Fibroblast of gingiva (primary cell): ENCODE results near the gene ZNF518A.

Experiments used
- DNase-seq: peaks from one replicate; pipeline ENCODE4 v3.0.0-alpha.2; 2011; ENCODE audit warnings: low read depth

ZNF518A gene

GRCh38 chr10:96129387-96130325 lies at the start of gene ZNF518A:
ZNF518A (plus strand) TSS chr10:96130297; CDS start chr10:96156323, 26,026 bp downstream.
- DNase-seq, result peak; percentile 100

- no peak for DNase-seq
These were observed 47.9 kb upstream of the ZNF518A start for GRCh38 chr10:96082153-96082552.

GRCh38 chr10:96082748-96083147 lies 47.3 kb upstream of the ZNF518A start:
- no peak for DNase-seq

- DNase-seq, result no peak
These were observed 41.0 kb upstream of the ZNF518A start for GRCh38 chr10:96089116-96089515.

GRCh38 chr10:96089670-96090462 lies 40.2 kb upstream of the ZNF518A start:
- DNase-seq, result peak; percentile 99

GRCh38 chr10:96090463-96090800 lies 39.7 kb upstream of the ZNF518A start:
- no peak for DNase-seq

- no peak for DNase-seq
These were observed 36.9 kb upstream of the ZNF518A start for GRCh38 chr10:96092999-96093767.

- no peak for DNase-seq
These were observed 36.1 kb upstream of the ZNF518A start for GRCh38 chr10:96093948-96094347.

GRCh38 chr10:96096958-96097357 lies 33.1 kb upstream of the ZNF518A start:
- no peak for DNase-seq

GRCh38 chr10:96097865-96098264 lies 32.2 kb upstream of the ZNF518A start:
- DNase-seq, result no peak

- DNase-seq, result no peak
These were observed 22.5 kb upstream of the ZNF518A start for GRCh38 chr10:96107623-96108038.

- DNase-seq, result no peak
These were observed 17.6 kb upstream of the ZNF518A start for GRCh38 chr10:96112531-96112930.

GRCh38 chr10:96118604-96119450 lies 11.3 kb upstream of the ZNF518A start:
- DNase-seq, result no peak

- no peak for DNase-seq
These were observed 7.3 kb upstream of the ZNF518A start for GRCh38 chr10:96122824-96123223.

- peak; percentile 38 for DNase-seq
These were observed 5.6 kb upstream of the ZNF518A start for GRCh38 chr10:96124230-96125141.

GRCh38 chr10:96125142-96125515 lies 5.0 kb upstream of the ZNF518A start:
- no peak for DNase-seq

GRCh38 chr10:96130326-96130995 lies 364 bp downstream of the ZNF518A start:
- DNase-seq, result no peak

- no peak for DNase-seq
These were observed 1.5 kb downstream of the ZNF518A start for GRCh38 chr10:96131621-96132020.

- no peak for DNase-seq
These were observed 3.0 kb downstream of the ZNF518A start for GRCh38 chr10:96133135-96133534.

- DNase-seq, result no peak
These were observed 6.7 kb downstream of the ZNF518A start for GRCh38 chr10:96136810-96137209.
